ENCODE data around the gene MYBPHL.

The MYBPHL gene

GRCh38 chr1:109277434-109278204 is 29.2 kb downstream of the MYBPHL start:
- DNase-seq: peak; percentile 55

GRCh38 chr1:109275706-109276345 is 31.0 kb downstream of the MYBPHL start:
- no peak for DNase-seq

GRCh38 chr1:109274533-109275476 is 32.0 kb downstream of the MYBPHL start:
- peak; percentile 28 for DNase-seq

GRCh38 chr1:109273570-109274288 is 33.1 kb downstream of the MYBPHL start:
- no peak for DNase-seq

- DNase-seq: no peak
These were observed 33.8 kb downstream of the MYBPHL start for GRCh38 chr1:109272831-109273547.

GRCh38 chr1:109272021-109272799 is 34.6 kb downstream of the MYBPHL start:
- no peak for DNase-seq

- no peak for DNase-seq
These were observed 35.4 kb downstream of the MYBPHL start for GRCh38 chr1:109271458-109271857.

GRCh38 chr1:109270623-109271317 is 36.0 kb downstream of the MYBPHL start:
- no peak for DNase-seq

- DNase-seq: no peak
These were observed 36.7 kb downstream of the MYBPHL start for GRCh38 chr1:109269981-109270622.

- DNase-seq: no peak
These were observed 37.4 kb downstream of the MYBPHL start for GRCh38 chr1:109269212-109269980.

GRCh38 chr1:109268431-109269211 is 38.2 kb downstream of the MYBPHL start:
- no peak for DNase-seq

GRCh38 chr1:109267743-109268300 is 39.0 kb downstream of the MYBPHL start:
- DNase-seq: no peak

GRCh38 chr1:109266965-109267364 is 39.8 kb downstream of the MYBPHL start:
- no peak for DNase-seq

GRCh38 chr1:109265741-109266330 is 41.0 kb downstream of the MYBPHL start:
- DNase-seq: no peak

GRCh38 chr1:109265016-109265415 is 41.8 kb downstream of the MYBPHL start:
- DNase-seq: no peak

GRCh38 chr1:109264379-109264755 is 42.4 kb downstream of the MYBPHL start:
- no peak for DNase-seq

- DNase-seq: peak; percentile 39
These were observed 43.0 kb downstream of the MYBPHL start for GRCh38 chr1:109263597-109264378.

All from NCI-H2029 (cell line).